GM23248 (cell line): ENCODE results near the gene SPAG4.

Source experiments
- EZH2 ChIP-seq: fragments of 200-600 bp; sonication (generic); IDR thresholded peaks from 2 replicates; pipeline ENCODE4 v1.6.1; 2018; ENCODE audit warnings: antibody characterized with exemption, mild to moderate bottlenecking; ENCODE audit not compliant: insufficient read depth, poor library complexity, severe bottlenecking
- EZH2phosphoT487 ChIP-seq: fragments of 200-600 bp; sonication (generic); IDR thresholded peaks from 2 replicates; pipeline ENCODE4 v1.6.1; 2018; ENCODE audit warnings: antibody characterized with exemption, moderate library complexity, mild to moderate bottlenecking, low read depth; ENCODE audit not compliant: insufficient read depth

- no peak for TF ChIP-seq EZH2
- no peak for TF ChIP-seq EZH2phosphoT487
Measured at GRCh38 chr20:35578469-35578868, 37.2 kb upstream of the SPAG4 start.
